HUES64 (cell line): ENCODE data around the gene ATP13A4. TPM values are rescaled to one million over a fixed set of nuclear protein-coding genes. Genes with fewer than 3 reads are reported as not detected.

Source experiments
- H3K27ac ChIP-seq: 2 replicates; pipeline ENCODE4 v1.7.0; 2013; ENCODE audit warnings: low read depth, low read length, inconsistent platforms
- H3K27me3 ChIP-seq: 2 replicates; pipeline ENCODE4 v1.6.1; 2013; ENCODE audit warnings: mild to moderate bottlenecking, low read length; ENCODE audit not compliant: insufficient read depth
- H3K36me3 ChIP-seq: 2 replicates; pipeline ENCODE4 v1.6.1; 2013; ENCODE audit warnings: mild to moderate bottlenecking, low read length; ENCODE audit not compliant: insufficient read depth
- H3K4me1 ChIP-seq: 2 replicates; pipeline ENCODE4 v1.6.1; 2013; ENCODE audit warnings: mild to moderate bottlenecking, low read length, moderate library complexity; ENCODE audit not compliant: insufficient read depth
- H3K4me3 ChIP-seq: 2 replicates; pipeline ENCODE4 v1.5.1; 2013; ENCODE audit warnings: mild to moderate bottlenecking, low read length, moderate library complexity
- H3K9ac ChIP-seq: 2 replicates; pipeline ENCODE4 v1.6.1; 2013; ENCODE audit warnings: mild to moderate bottlenecking, low read depth, low read length
- H3K9me3 ChIP-seq: 2 replicates; pipeline ENCODE4 v1.6.1; 2013; ENCODE audit warnings: low read depth, low read length; ENCODE audit not compliant: insufficient read depth
- WGBS: fragments of 150-250, 120-280 bp; methylation state at CpG from one replicate; pipeline ENCODE4 v1.1.7; 2013; ENCODE audit warnings: missing lambda C conversion rate; 5-methylcytosine and 5-hydroxymethylcytosine counted together
- polyA plus RNA-seq, 2 experiments: library from polyadenylated mRNA; stranded (reverse); fragments of 50-300 nt; gene quantifications; one replicate each; pipeline ENCODE4 v1.2.3, GENCODE V29; 2013

ATP13A4 gene, protein sequence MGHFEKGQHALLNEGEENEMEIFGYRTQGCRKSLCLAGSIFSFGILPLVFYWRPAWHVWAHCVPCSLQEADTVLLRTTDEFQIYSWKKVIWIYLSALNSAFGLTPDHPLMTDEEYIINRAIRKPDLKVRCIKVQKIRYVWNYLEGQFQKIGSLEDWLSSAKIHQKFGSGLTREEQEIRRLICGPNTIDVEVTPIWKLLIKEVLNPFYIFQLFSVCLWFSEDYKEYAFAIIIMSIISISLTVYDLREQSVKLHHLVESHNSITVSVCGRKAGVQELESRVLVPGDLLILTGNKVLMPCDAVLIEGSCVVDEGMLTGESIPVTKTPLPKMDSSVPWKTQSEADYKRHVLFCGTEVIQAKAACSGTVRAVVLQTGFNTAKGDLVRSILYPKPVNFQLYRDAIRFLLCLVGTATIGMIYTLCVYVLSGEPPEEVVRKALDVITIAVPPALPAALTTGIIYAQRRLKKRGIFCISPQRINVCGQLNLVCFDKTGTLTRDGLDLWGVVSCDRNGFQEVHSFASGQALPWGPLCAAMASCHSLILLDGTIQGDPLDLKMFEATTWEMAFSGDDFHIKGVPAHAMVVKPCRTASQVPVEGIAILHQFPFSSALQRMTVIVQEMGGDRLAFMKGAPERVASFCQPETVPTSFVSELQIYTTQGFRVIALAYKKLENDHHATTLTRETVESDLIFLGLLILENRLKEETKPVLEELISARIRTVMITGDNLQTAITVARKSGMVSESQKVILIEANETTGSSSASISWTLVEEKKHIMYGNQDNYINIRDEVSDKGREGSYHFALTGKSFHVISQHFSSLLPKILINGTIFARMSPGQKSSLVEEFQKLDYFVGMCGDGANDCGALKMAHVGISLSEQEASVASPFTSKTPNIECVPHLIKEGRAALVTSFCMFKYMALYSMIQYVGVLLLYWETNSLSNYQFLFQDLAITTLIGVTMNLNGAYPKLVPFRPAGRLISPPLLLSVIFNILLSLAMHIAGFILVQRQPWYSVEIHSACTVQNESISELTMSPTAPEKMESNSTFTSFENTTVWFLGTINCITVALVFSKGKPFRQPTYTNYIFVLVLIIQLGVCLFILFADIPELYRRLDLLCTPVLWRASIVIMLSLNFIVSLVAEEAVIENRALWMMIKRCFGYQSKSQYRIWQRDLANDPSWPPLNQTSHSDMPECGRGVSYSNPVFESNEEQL
- not detected for polyA plus RNA-seq (2013, experiment 1 of 2)
- polyA plus RNA-seq (2013, experiment 2 of 2), result 0.13 TPM

DNA sequence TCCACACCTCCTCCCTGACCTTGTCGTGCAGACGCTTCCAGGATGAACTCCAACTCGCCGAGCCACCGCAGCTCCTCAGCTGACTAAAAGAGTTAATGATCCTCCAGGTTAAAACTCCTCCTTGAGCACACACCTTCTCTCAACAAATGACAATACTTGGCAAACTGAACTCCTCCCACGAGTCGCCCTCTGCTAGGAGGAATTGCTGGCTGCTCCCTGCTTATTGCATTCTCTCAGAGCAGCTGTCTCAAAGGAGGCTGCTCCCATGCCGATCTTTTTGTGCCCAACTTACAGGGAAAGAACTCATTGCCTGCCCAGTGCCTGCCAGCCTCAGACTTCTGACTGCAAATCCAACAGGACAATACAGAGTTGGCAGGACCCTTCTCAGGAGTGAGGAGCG is at the start of gene ATP13A4:
TSS of gene ATP13A4 (minus strand) at position 85 of the 400 bp plus-strand sequence. CDS start 96 bp downstream, outside the sequence.
- Histone ChIP-seq H3K27ac (no peak within 1 kb of the TSS), H3K36me3 (no peaks in the 10 kb centered on the region), H3K4me1 (peaks cover 14% of the 10 kb centered on the region), H3K9ac (no peak within 1 kb of the TSS), H3K27me3 (no peaks in the 10 kb centered on the region), H3K9me3 (no peaks in the 10 kb centered on the region), H3K4me3 (no peak within 1 kb of the TSS)
- WGBS, result 59% methylated on average over 9 of the region's 9 CpGs

DNA sequence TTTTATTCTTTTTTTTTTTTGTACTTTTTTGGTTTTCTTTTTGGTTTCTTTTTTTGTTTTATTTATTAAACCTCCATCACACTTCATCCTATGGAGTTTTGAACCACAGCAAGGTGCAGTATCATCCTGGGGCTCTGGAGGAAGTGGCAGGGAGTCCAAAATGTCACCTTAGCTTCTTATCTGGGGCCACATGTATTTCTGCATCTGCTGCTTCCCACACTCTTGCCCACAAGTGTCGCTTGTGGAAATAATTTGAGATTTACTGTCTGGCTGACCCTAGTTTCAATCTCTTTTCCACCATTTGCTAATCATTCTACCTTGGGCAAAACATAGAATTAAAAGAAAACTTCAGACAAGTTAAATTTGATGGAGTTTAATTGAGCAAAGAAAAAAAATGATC is 44.7 kb upstream of the ATP13A4 start:
- Histone ChIP-seq H3K27me3 (no peaks in the 10 kb centered on the region), H3K4me3 (no peak overlapping the region), H3K27ac (no peak overlapping the region), H3K36me3 (peaks cover 38% of the 10 kb centered on the region), H3K4me1 (peaks cover 15% of the 10 kb centered on the region), H3K9me3 (no peaks in the 10 kb centered on the region), H3K9ac (no peak overlapping the region)
- WGBS, result 92% methylated on average over 1 of the region's 1 CpG

- H3K4me3 ChIP-seq, result no peak overlapping the region
- WGBS, result 94% methylated on average over 2 of the region's 2 CpGs
- H3K9ac ChIP-seq, result no peak overlapping the region
- H3K9me3 ChIP-seq, result no peaks in the 10 kb centered on the region
- peaks cover 20% of the 10 kb centered on the region for H3K4me1 ChIP-seq
- no peaks in the 10 kb centered on the region for H3K27me3 ChIP-seq
- H3K27ac ChIP-seq, result no peak overlapping the region
- H3K36me3 ChIP-seq, result peaks cover 38% of the 10 kb centered on the region
Measured at GRCh38 chr3:193598202-193598601, 43.5 kb upstream of the ATP13A4 start.

DNA sequence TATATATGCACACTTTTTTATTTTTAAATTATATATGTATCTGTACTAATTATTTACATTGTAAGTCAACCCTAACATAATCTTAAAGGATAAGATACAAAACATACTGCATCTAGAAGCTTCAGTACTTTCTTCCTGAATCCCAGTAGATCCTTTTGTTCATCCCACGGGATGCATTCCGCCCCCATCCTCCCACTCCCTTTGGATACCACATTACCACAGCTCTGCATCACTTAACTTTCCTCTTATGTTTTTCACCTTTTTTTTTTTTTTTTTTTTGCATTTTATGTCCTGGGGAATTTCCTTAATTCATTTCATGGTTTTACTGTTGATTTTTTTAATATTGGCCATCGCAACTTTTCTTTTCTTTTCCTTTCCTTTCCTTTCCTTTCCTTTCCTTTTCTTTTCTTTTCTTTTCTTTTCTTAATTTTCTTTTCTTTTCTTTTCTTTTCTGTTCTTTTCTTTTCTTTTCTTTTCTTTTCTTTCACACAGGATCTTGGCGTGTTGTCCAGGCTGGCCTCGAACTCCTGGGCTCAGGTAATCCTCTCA is 41.3 kb upstream of the ATP13A4 start:
- peaks cover 24% of the 10 kb centered on the region for H3K4me1 ChIP-seq
- no peak overlapping the region for H3K9ac ChIP-seq
- no peak overlapping the region for H3K27ac ChIP-seq
- WGBS, result 92% methylated on average over 5 of the region's 5 CpGs
- H3K9me3 ChIP-seq, result no peaks in the 10 kb centered on the region
- H3K27me3 ChIP-seq, result no peaks in the 10 kb centered on the region
- H3K4me3 ChIP-seq, result peak overlapping the region; percentile 93; the same call in 1 of the 2 replicates
- H3K36me3 ChIP-seq, result peaks cover 29% of the 10 kb centered on the region

DNA sequence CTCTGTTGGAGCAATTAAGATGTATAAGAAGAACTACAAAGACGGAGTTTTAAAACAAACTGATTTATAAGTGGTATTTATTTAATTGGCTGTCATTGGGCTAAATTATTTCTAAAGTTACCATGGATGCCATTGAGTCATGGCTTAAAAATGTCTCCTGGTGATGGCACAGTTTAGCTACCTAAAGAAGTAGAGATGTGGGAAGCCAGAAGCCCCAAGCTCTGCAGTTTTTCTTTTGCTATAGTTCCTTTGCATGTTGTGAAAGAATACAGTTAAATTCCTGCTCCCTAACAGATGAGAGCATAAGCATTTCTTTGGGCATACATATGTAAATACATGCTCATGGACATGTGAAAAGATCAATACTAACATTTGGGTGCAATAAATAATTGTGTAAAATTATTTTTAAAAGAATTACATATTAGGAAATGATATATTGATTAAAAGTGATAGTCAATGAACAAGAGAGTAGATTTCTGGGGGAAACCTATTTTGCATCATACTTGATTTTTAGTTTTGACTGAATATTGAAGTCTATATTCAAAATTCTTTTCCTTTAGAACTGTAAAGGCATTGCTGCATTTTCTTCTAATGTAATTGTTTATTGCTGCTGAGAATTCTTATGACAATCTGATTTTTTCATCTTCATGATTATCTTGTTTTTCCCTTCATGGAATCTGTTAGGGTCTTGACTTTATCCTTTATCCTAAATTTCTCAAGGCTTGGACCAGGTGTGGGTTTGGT is 40.4 kb upstream of the ATP13A4 start:
- WGBS, result 85% methylated on average over 1 of the region's 1 CpG
- peaks cover 24% of the 10 kb centered on the region for H3K4me1 ChIP-seq
- peak overlapping the region; percentile 93 for H3K4me3 ChIP-seq
- no peaks in the 10 kb centered on the region for H3K9me3 ChIP-seq
- peak overlapping the region; percentile 79; the same call in 1 of the 2 replicates for H3K27ac ChIP-seq
- H3K27me3 ChIP-seq, result no peaks in the 10 kb centered on the region
- peaks cover 29% of the 10 kb centered on the region for H3K36me3 ChIP-seq
- peak overlapping the region; percentile 25; the same call in 1 of the 2 replicates for H3K9ac ChIP-seq

DNA sequence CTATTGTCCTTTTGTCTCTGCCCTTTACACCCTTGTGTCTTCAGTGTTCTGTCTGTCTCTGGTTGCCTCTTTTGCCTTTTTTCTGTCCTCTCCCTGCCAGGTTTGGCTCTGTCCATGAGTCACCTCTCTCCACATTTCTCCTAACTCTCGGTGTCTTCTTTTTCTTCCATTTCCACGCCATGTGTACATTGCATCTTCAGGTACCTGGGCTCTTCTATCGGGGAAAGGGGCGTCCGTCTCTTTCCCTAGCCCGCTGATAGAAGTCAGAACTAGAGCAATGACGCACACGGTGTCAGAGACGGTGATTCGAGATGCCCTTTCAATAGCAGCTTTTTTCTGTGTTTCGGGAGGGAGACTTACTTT is 39.0 kb upstream of the ATP13A4 start:
- Histone ChIP-seq H3K27ac (peak overlapping the region; percentile 68; the same call in 1 of the 2 replicates), H3K9ac (peak overlapping the region; percentile 75), H3K4me1 (peaks cover 24% of the 10 kb centered on the region), H3K27me3 (no peaks in the 10 kb centered on the region), H3K9me3 (no peaks in the 10 kb centered on the region), H3K4me3 (peak overlapping the region; percentile 93), H3K36me3 (peaks cover 19% of the 10 kb centered on the region)
- WGBS, result 1% methylated on average over 11 of the region's 11 CpGs

- H3K9ac ChIP-seq, result peak within 1 kb of the TSS; percentile 75
- peak within 1 kb of the TSS; percentile 68 for H3K27ac ChIP-seq
- H3K27me3 ChIP-seq, result no peaks in the 10 kb centered on the region
- H3K9me3 ChIP-seq, result no peaks in the 10 kb centered on the region
- H3K4me1 ChIP-seq, result peaks cover 24% of the 10 kb centered on the region
- peak within 1 kb of the TSS; percentile 93 for H3K4me3 ChIP-seq
- peaks cover 15% of the 10 kb centered on the region for H3K36me3 ChIP-seq
- WGBS, result 2% methylated on average over 55 of the region's 55 CpGs
Measured at GRCh38 chr3:193592841-193593667, 38.4 kb upstream of the ATP13A4 start, which contains the start of gene OPA1. OPA1 (plus strand) TSS chr3:193593208; CDS start chr3:193593378, 170 bp downstream.

- no peaks in the 10 kb centered on the region for H3K27me3 ChIP-seq
- no peaks in the 10 kb centered on the region for H3K9me3 ChIP-seq
- no peak overlapping the region for H3K27ac ChIP-seq
- H3K4me1 ChIP-seq, result peaks cover 17% of the 10 kb centered on the region
- H3K36me3 ChIP-seq, result no peaks in the 10 kb centered on the region
- no peak overlapping the region for H3K9ac ChIP-seq
- no peak overlapping the region for H3K4me3 ChIP-seq
- WGBS, result 89% methylated on average over 6 of the region's 6 CpGs
Measured at GRCh38 chr3:193590088-193590856, 35.6 kb upstream of the ATP13A4 start.

DNA sequence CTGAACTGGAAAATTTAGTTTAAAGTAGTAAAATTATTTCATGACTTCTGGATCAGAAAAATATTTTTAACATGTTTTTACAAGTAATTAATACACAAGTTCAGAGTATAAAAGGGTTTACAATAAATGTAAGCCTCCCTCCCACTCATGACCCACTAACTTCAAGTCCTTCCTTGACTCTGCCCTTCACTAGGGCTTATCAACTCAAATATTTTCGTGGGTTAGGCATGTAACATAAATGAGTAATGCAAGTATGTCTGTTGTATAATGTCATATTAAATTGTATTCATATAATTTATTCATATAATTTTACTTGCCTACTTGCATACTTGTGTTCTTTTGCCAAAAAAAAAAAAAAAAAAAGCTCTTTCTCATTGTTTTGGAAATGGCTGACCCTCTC is 34.9 kb upstream of the ATP13A4 start:
- no peak overlapping the region for H3K27ac ChIP-seq
- no peak overlapping the region for H3K9ac ChIP-seq
- H3K27me3 ChIP-seq, result no peaks in the 10 kb centered on the region
- peaks cover 10% of the 10 kb centered on the region for H3K4me1 ChIP-seq
- no CpG with 5 or more reads among the region's 1 CpG for WGBS
- no peak overlapping the region for H3K4me3 ChIP-seq
- no peaks in the 10 kb centered on the region for H3K36me3 ChIP-seq
- no peaks in the 10 kb centered on the region for H3K9me3 ChIP-seq
